Activated CD8-positive, alpha-beta T cell treated with anti-CD3 and anti-CD28 coated beads for 36 hours (primary cell): ENCODE data around the gene ZNF148. TPM values are rescaled to one million over a fixed set of nuclear protein-coding genes. Genes with fewer than 3 reads are reported as not detected.

ENCODE experiments used
- ATAC-seq: fragments of 200-7000 bp; cut with Tn5 transposase; one replicate; pipeline ENCODE4 v1.10.0; 2021; ENCODE audit warnings: mild to moderate bottlenecking, moderate library complexity
- CTCF ChIA-PET: fragments of 350-600 bp; sonication (Branson Sonifier 250); formaldehyde crosslinking; loops from one replicate; lab custom pipeline; 2021; ENCODE audit warnings: antibody characterized with exemption; lab: Charles Lee
- POLR2A ChIA-PET: fragments of 350-600 bp; sonication (Branson Sonifier 250); formaldehyde crosslinking; loops from one replicate; lab custom pipeline; 2021; ENCODE audit warnings: antibody characterized with exemption; lab: Charles Lee
- DNase-seq: peaks from one replicate; pipeline ENCODE4 v3.0.0-alpha.2; 2020
- H3K27ac Mint-ChIP-seq: one replicate; pipeline ENCODE4 v1.8.0; 2021; ENCODE audit warnings: mild to moderate bottlenecking, mixed read lengths
- H3K27me3 Mint-ChIP-seq: one replicate; pipeline ENCODE4 v1.8.0; 2021; ENCODE audit warnings: mixed read lengths
- H3K36me3 Mint-ChIP-seq: one replicate; pipeline ENCODE4 v1.8.0; 2021; ENCODE audit warnings: low read depth, mixed read lengths
- H3K4me1 Mint-ChIP-seq: one replicate; pipeline ENCODE4 v1.8.0; 2021; ENCODE audit warnings: low read depth, mixed read lengths
- H3K4me3 Mint-ChIP-seq: one replicate; pipeline ENCODE4 v1.8.0; 2021; ENCODE audit warnings: mild to moderate bottlenecking, moderate library complexity, mixed read lengths
- H3K9me3 Mint-ChIP-seq: one replicate; pipeline ENCODE4 v1.8.0; 2021; ENCODE audit warnings: mixed read lengths
- CTCF ChIP-seq: fragments of 200-600 bp; IDR thresholded peaks from one replicate; pipeline ENCODE4 v1.8.0; 2022; ENCODE audit warnings: antibody characterized with exemption, mild to moderate bottlenecking
- intact Hi-C: fragments of 100-400 bp; cut with micrococcal nuclease; formaldehyde crosslinking; loops from one replicate; pipeline ENCODE4 v1.10.0; 2022
- total RNA-seq, 2 experiments: library from RNA; stranded (reverse); gene quantifications; one replicate each; pipeline ENCODE4 v1.2.3, GENCODE V29; 2021

Gene ZNF148
- total RNA-seq, 2 experiments from 2014 or later: 36.3 to 36.9 TPM

GRCh38 chr3:125203731-125204130, 171.4 kb downstream of the ZNF148 start:
- ChIA-PET POLR2A (no interaction called here), CTCF (no interaction called here)
- ATAC-seq (no peak), DNase-seq (no peak)
- Mint-ChIP-seq H3K4me1 (peaks cover 5% of the 10 kb centered on the region), H3K27me3 (peaks cover 21% of the 10 kb centered on the region), H3K36me3 (no peaks in the 10 kb centered on the region), H3K9me3 (peaks cover 3% of the 10 kb centered on the region), H3K27ac (no peak overlapping the region), H3K4me3 (no peak overlapping the region)
- intact Hi-C loops: loop anchor here (5.0 to 10.0 kb wide), 2 partner anchors 206 to 279 kb away; no protein-coding TSS in a partner anchor
- TF ChIP-seq CTCF: no peak

- H3K4me1 Mint-ChIP-seq: peaks cover 5% of the 10 kb centered on the region
- peak; percentile 49 for DNase-seq
- ChIA-PET CTCF (interaction anchor here (1.0 to 1.8 kb wide), 14 partner anchors 9 to 274 kb away, joined by 3 to 11 read pairs (median 4); no protein-coding TSS in a partner anchor), POLR2A (no interaction called here)
- H3K9me3 Mint-ChIP-seq: peaks cover 3% of the 10 kb centered on the region
- H3K27me3 Mint-ChIP-seq: peaks cover 11% of the 10 kb centered on the region
- H3K27ac Mint-ChIP-seq: no peak overlapping the region
- no peak overlapping the region for H3K4me3 Mint-ChIP-seq
- intact Hi-C loops: loop anchor here (5.0 to 10.0 kb wide), 2 partner anchors 205 to 277 kb away; no protein-coding TSS in a partner anchor
- H3K36me3 Mint-ChIP-seq: no peaks in the 10 kb centered on the region
- peak; percentile 39 for TF ChIP-seq CTCF
- ATAC-seq: peak; percentile 78
These were observed 172.9 kb downstream of the ZNF148 start for GRCh38 chr3:125202197-125202596.

GRCh38 chr3:125200731-125201139, 174.4 kb downstream of the ZNF148 start:
- no peak for DNase-seq
- TF ChIP-seq CTCF: no peak
- no peak overlapping the region for H3K27ac Mint-ChIP-seq
- ChIA-PET POLR2A (interaction anchor here (0.6 to 0.7 kb wide), 2 partner anchors 12 to 34 kb away, joined by 3 read pairs; no protein-coding TSS in a partner anchor), CTCF (interaction anchor here (1.0 to 1.8 kb wide), 2 partner anchors 182 to 272 kb away, joined by 3 to 4 read pairs; no protein-coding TSS in a partner anchor)
- H3K27me3 Mint-ChIP-seq: peaks cover 11% of the 10 kb centered on the region
- H3K9me3 Mint-ChIP-seq: peaks cover 3% of the 10 kb centered on the region
- H3K36me3 Mint-ChIP-seq: no peaks in the 10 kb centered on the region
- H3K4me3 Mint-ChIP-seq: no peak overlapping the region
- intact Hi-C loops: loop anchor here (5.0 to 10.0 kb wide), 2 partner anchors 203 to 276 kb away; no protein-coding TSS in a partner anchor
- peaks cover 5% of the 10 kb centered on the region for H3K4me1 Mint-ChIP-seq
- peak; percentile 30 for ATAC-seq

- Mint-ChIP-seq H3K27me3 (peaks cover 2% of the 10 kb centered on the region), H3K4me3 (no peak overlapping the region), H3K36me3 (no peaks in the 10 kb centered on the region), H3K4me1 (no peaks in the 10 kb centered on the region), H3K27ac (no peak overlapping the region), H3K9me3 (no peaks in the 10 kb centered on the region)
- ATAC-seq: no peak
- CTCF ChIA-PET: interaction anchor here (1.3 kb wide), 2 partner anchors 15 to 294 kb away, joined by 3 read pairs; no protein-coding TSS in a partner anchor
- intact Hi-C loops: no loop called here
- POLR2A ChIA-PET: interaction anchor here (1.0 kb wide), 1 partner anchor 51 kb away, joined by 3 read pairs; no protein-coding TSS in a partner anchor
- TF ChIP-seq CTCF: no peak
- no peak for DNase-seq
These were observed 180.1 kb downstream of the ZNF148 start for GRCh38 chr3:125194849-125195601.
